Measurements from ENCODE around the gene CDC27. TPM values are rescaled to one million over a fixed set of nuclear protein-coding genes. Genes with fewer than 3 reads are reported as not detected.
"Not testable (repeated sequence)": the region's sequence is repeated elsewhere in the genome, so short reads cannot be mapped to it uniquely, and the experiment has no call there.

Gene CDC27
- total RNA-seq, 5 donors from 2014 or later (not counting 1 experiment from before 2014, with no cell fraction given), result 54.6 to 66.0 (median 58.6) TPM

GRCh38 chr17:47222047-47222446, 33.0 kb upstream of the CDC27 start:
- no peak overlapping the region for H3K27ac ChIP-seq (ENCODE audit: low read length)
- POLR2A ChIA-PET, result no interaction called here
- H3K27ac Mint-ChIP-seq, result no peak overlapping the region

GRCh38 chr17:47221154-47221553, 32.1 kb upstream of the CDC27 start:
- ChIA-PET POLR2A (no interaction called here), CTCF (interaction anchor here in 1 of 2 donors (0.5 to 0.8 kb wide), 3 partner anchors 27 to 1415 kb away, joined by 3 to 7 read pairs (median 5); no protein-coding TSS in a partner anchor)
- H3K27ac ChIP-seq (ENCODE audit: low read length), result peak overlapping the region; percentile 56
- Mint-ChIP-seq H3K36me3 (no peaks in the 10 kb centered on the region), H3K4me1 (peaks cover 23 to 45% (median 43%) of the 10 kb centered on the region in 3 donors), H3K9me3 (no peaks in the 10 kb centered on the region), H3K27me3 (no peaks in the 10 kb centered on the region), H3K27ac (peak overlapping the region in 1 of 2 donors; percentile 55), H3K4me3 (no peak overlapping the region)
- DNase-seq, result no peak
- no peaks in the 10 kb centered on the region for H3K36me3 ChIP-seq (ENCODE audit: control insufficient read depth in 2 of 2, extremely low read depth in 1 of 2, insufficient read depth in 1 of 2, low read length in 1 of 2)
- no CpG with 5 or more reads among the region's 6 CpGs for WGBS (ENCODE audit: insufficient coverage)
- H3K4me1 ChIP-seq (ENCODE audit: control insufficient read depth in 1 of 2, extremely low read depth in 1 of 2, insufficient read depth in 2 of 2, low read length in 2 of 2), result peaks cover 7 to 47% of the 10 kb centered on the region in 2 experiments
- H3K9me3 ChIP-seq, result no peaks in the 10 kb centered on the region
- H3K4me3 ChIP-seq (ENCODE audit: control insufficient read depth in 1 of 2, extremely low read depth in 1 of 2, low read length in 1 of 2), result no peak overlapping the region
- ATAC-seq (replicated peaks in 1 of 4), result no peak
- H3K27me3 ChIP-seq (replicated peaks in 1 of 2; ENCODE audit: control insufficient read depth in 2 of 2, extremely low read depth in 1 of 2, insufficient read depth in 2 of 2, low read length in 1 of 2), result peaks cover 0 to 2% of the 10 kb centered on the region in 2 experiments

More at GRCh38 chr17:47222047-47222446, 33.0 kb upstream of the CDC27 start:
- Histone ChIP-seq H3K9me3 (no peaks in the 10 kb centered on the region), H3K4me3 (ENCODE audit: control insufficient read depth in 1 of 2, extremely low read depth in 1 of 2, low read length in 1 of 2) (no peak overlapping the region), H3K4me1 (ENCODE audit: control insufficient read depth in 1 of 2, extremely low read depth in 1 of 2, insufficient read depth in 2 of 2, low read length in 2 of 2) (peaks cover 5 to 41% of the 10 kb centered on the region in 2 experiments), H3K36me3 (ENCODE audit: control insufficient read depth in 2 of 2, extremely low read depth in 1 of 2, insufficient read depth in 1 of 2, low read length in 1 of 2) (no peaks in the 10 kb centered on the region), H3K27me3 (replicated peaks in 1 of 2; ENCODE audit: control insufficient read depth in 2 of 2, extremely low read depth in 1 of 2, insufficient read depth in 2 of 2, low read length in 1 of 2) (peaks cover 0 to 2% of the 10 kb centered on the region in 2 experiments)
- DNase-seq, result no peak
- CTCF ChIA-PET, result no interaction called here
- Mint-ChIP-seq H3K4me3 (no peak overlapping the region), H3K27me3 (no peaks in the 10 kb centered on the region), H3K36me3 (no peaks in the 10 kb centered on the region), H3K4me1 (peaks cover 23 to 42% (median 40%) of the 10 kb centered on the region in 3 donors), H3K9me3 (no peaks in the 10 kb centered on the region)
- 100% methylated on average over 1 of the region's 4 CpGs for WGBS (ENCODE audit: insufficient coverage)
- ATAC-seq (replicated peaks in 1 of 4), result no peak

- DNase-seq, result peak in 19 of 35 experiments; percentile 5 to 60 (median 18)
- H3K4me1 Mint-ChIP-seq, result peaks cover 23 to 48% (median 43%) of the 10 kb centered on the region in 3 donors
These were observed 31.5 kb upstream of the CDC27 start for GRCh38 chr17:47220531-47220999.

GRCh38 chr17:47219621-47220475, 30.8 kb upstream of the CDC27 start:
- no peaks in the 10 kb centered on the region for H3K9me3 Mint-ChIP-seq
- POLR2A ChIA-PET, result interaction anchor here in 1 of 2 donors (0.6 kb wide), 1 partner anchor 60 kb away, joined by 5 read pairs; no protein-coding TSS in a partner anchor
- CTCF ChIA-PET, result interaction anchor here in 1 of 2 donors (0.8 to 1.0 kb wide), 2 partner anchors 15 to 26 kb away, joined by 3 to 5 read pairs; no protein-coding TSS in a partner anchor
- peak overlapping the region in 1 of 3 donors; percentile 49 for H3K4me3 Mint-ChIP-seq
- no peaks in the 10 kb centered on the region for H3K36me3 ChIP-seq (ENCODE audit: control insufficient read depth in 2 of 2, extremely low read depth in 1 of 2, insufficient read depth in 1 of 2, low read length in 1 of 2)
- H3K27me3 ChIP-seq (replicated peaks in 1 of 2; ENCODE audit: control insufficient read depth in 2 of 2, extremely low read depth in 1 of 2, insufficient read depth in 2 of 2, low read length in 1 of 2), result peaks cover 0 to 2% of the 10 kb centered on the region in 2 experiments
- ATAC-seq (replicated peaks in 1 of 4) (no peak), DNase-seq (no peak)
- no peak overlapping the region for H3K4me3 ChIP-seq (ENCODE audit: control insufficient read depth in 1 of 2, extremely low read depth in 1 of 2, low read length in 1 of 2)
- H3K4me1 ChIP-seq (ENCODE audit: control insufficient read depth in 1 of 2, extremely low read depth in 1 of 2, insufficient read depth in 2 of 2, low read length in 2 of 2), result peaks cover 7 to 47% of the 10 kb centered on the region in 2 experiments
- H3K9me3 ChIP-seq, result no peaks in the 10 kb centered on the region
- H3K27ac ChIP-seq (ENCODE audit: low read length), result peak overlapping the region; percentile 56
- WGBS (ENCODE audit: insufficient coverage), result 95% methylated on average over 12 of the region's 21 CpGs
- peak overlapping the region; percentile 48 to 49 for H3K27ac Mint-ChIP-seq
- H3K36me3 Mint-ChIP-seq, result no peaks in the 10 kb centered on the region
- H3K4me1 Mint-ChIP-seq, result peaks cover 23 to 48% (median 43%) of the 10 kb centered on the region in 3 donors
- H3K27me3 Mint-ChIP-seq, result no peaks in the 10 kb centered on the region

More at GRCh38 chr17:47220531-47220999, 31.5 kb upstream of the CDC27 start:
- 83% methylated on average over 1 of the region's 7 CpGs for WGBS (ENCODE audit: insufficient coverage)
- Mint-ChIP-seq H3K27ac (peak overlapping the region; percentile 48 to 49), H3K36me3 (no peaks in the 10 kb centered on the region), H3K4me3 (peak overlapping the region in 1 of 3 donors; percentile 49), H3K9me3 (no peaks in the 10 kb centered on the region), H3K27me3 (no peaks in the 10 kb centered on the region)
- no peaks in the 10 kb centered on the region for H3K9me3 ChIP-seq
- H3K36me3 ChIP-seq (ENCODE audit: control insufficient read depth in 2 of 2, extremely low read depth in 1 of 2, insufficient read depth in 1 of 2, low read length in 1 of 2), result no peaks in the 10 kb centered on the region
- POLR2A ChIA-PET, result interaction anchor here in 1 of 2 donors (0.6 kb wide), 1 partner anchor 61 kb away, joined by 5 read pairs; no protein-coding TSS in a partner anchor
- peak; percentile 39 to 66 (median 53) for ATAC-seq (replicated peaks in 1 of 4)
- peaks cover 7 to 47% of the 10 kb centered on the region in 2 experiments for H3K4me1 ChIP-seq (ENCODE audit: control insufficient read depth in 1 of 2, extremely low read depth in 1 of 2, insufficient read depth in 2 of 2, low read length in 2 of 2)
- CTCF ChIA-PET, result interaction anchor here in 1 of 2 donors (0.5 to 1.0 kb wide), 3 partner anchors 15 to 1416 kb away, joined by 3 to 5 read pairs (median 3); no protein-coding TSS in a partner anchor
- no peak overlapping the region for H3K4me3 ChIP-seq (ENCODE audit: control insufficient read depth in 1 of 2, extremely low read depth in 1 of 2, low read length in 1 of 2)
- H3K27me3 ChIP-seq (replicated peaks in 1 of 2; ENCODE audit: control insufficient read depth in 2 of 2, extremely low read depth in 1 of 2, insufficient read depth in 2 of 2, low read length in 1 of 2), result peaks cover 0 to 2% of the 10 kb centered on the region in 2 experiments
- peak overlapping the region; percentile 56 for H3K27ac ChIP-seq (ENCODE audit: low read length)

GRCh38 chr17:47218896-47219430, 29.9 kb upstream of the CDC27 start:
- Mint-ChIP-seq H3K9me3 (no peaks in the 10 kb centered on the region), H3K27ac (peak overlapping the region; percentile 67 to 75), H3K4me3 (no peak overlapping the region), H3K27me3 (no peaks in the 10 kb centered on the region), H3K36me3 (no peaks in the 10 kb centered on the region), H3K4me1 (peaks cover 23 to 48% (median 43%) of the 10 kb centered on the region in 3 donors)
- ChIA-PET CTCF (interaction anchor here in 1 of 2 donors (0.7 kb wide), 1 partner anchor 436 kb away, joined by 3 read pairs; no protein-coding TSS in a partner anchor), POLR2A (no interaction called here)
- peaks cover 7 to 47% of the 10 kb centered on the region in 2 experiments for H3K4me1 ChIP-seq (ENCODE audit: control insufficient read depth in 1 of 2, extremely low read depth in 1 of 2, insufficient read depth in 2 of 2, low read length in 2 of 2)
- H3K4me3 ChIP-seq (ENCODE audit: control insufficient read depth in 1 of 2, extremely low read depth in 1 of 2, low read length in 1 of 2), result no peak overlapping the region
- no peaks in the 10 kb centered on the region for H3K9me3 ChIP-seq
- ATAC-seq (replicated peaks in 1 of 4) (no peak), DNase-seq (no peak)
- no peaks in the 10 kb centered on the region for H3K36me3 ChIP-seq (ENCODE audit: control insufficient read depth in 2 of 2, extremely low read depth in 1 of 2, insufficient read depth in 1 of 2, low read length in 1 of 2)
- no peak overlapping the region for H3K27ac ChIP-seq (ENCODE audit: low read length)
- WGBS (ENCODE audit: insufficient coverage), result 77% methylated on average over 3 of the region's 6 CpGs
- H3K27me3 ChIP-seq (replicated peaks in 1 of 2; ENCODE audit: control insufficient read depth in 2 of 2, extremely low read depth in 1 of 2, insufficient read depth in 2 of 2, low read length in 1 of 2), result peaks cover 0 to 2% of the 10 kb centered on the region in 2 experiments

GRCh38 chr17:47217279-47217678, 28.2 kb upstream of the CDC27 start:
- DNase-seq (peak in 2 of 35 experiments; percentile 27 to 60), ATAC-seq (replicated peaks in 1 of 4) (peak; percentile 59 to 87 (median 80))
- H3K4me3 ChIP-seq (ENCODE audit: control insufficient read depth in 1 of 2, extremely low read depth in 1 of 2, low read length in 1 of 2); H3K36me3 Mint-ChIP-seq; H3K9me3 Mint-ChIP-seq; H3K27me3 Mint-ChIP-seq; H3K27me3 ChIP-seq (replicated peaks in 1 of 2; ENCODE audit: control insufficient read depth in 2 of 2, extremely low read depth in 1 of 2, insufficient read depth in 2 of 2, low read length in 1 of 2); H3K27ac ChIP-seq (ENCODE audit: low read length); H3K36me3 ChIP-seq (ENCODE audit: control insufficient read depth in 2 of 2, extremely low read depth in 1 of 2, insufficient read depth in 1 of 2, low read length in 1 of 2); H3K9me3 ChIP-seq: not testable (repeated sequence)
- peak overlapping the region; percentile 55 to 67 for H3K27ac Mint-ChIP-seq
- ChIA-PET CTCF (interaction anchor here in 1 of 2 donors (0.6 to 0.7 kb wide), 2 partner anchors 17 to 1126 kb away, joined by 3 to 4 read pairs; no protein-coding TSS in a partner anchor), POLR2A (interaction anchor here (0.6 to 0.7 kb wide), 2 partner anchors 11 to 71 kb away, joined by 4 to 5 read pairs; no protein-coding TSS in a partner anchor)
- peak overlapping the region in 1 of 3 donors; percentile 15 for H3K4me3 Mint-ChIP-seq
- H3K4me1 ChIP-seq (ENCODE audit: control insufficient read depth in 1 of 2, extremely low read depth in 1 of 2, insufficient read depth in 2 of 2, low read length in 2 of 2), result peaks cover 7 to 47% of the 10 kb centered on the region in 2 experiments
- H3K4me1 Mint-ChIP-seq, result peaks cover 23 to 48% (median 43%) of the 10 kb centered on the region in 3 donors
- WGBS (ENCODE audit: insufficient coverage), result no CpG with 5 or more reads among the region's 2 CpGs

All from T-cell (primary cell).